ENCODE results near the gene ARPC5. TPM values are rescaled to one million over a fixed set of nuclear protein-coding genes. Genes with fewer than 3 reads are reported as not detected.

ARPC5 gene
- total RNA-seq, 4 donors from 2014 or later: 33.0 to 73.5 (median 68.2) TPM

DNA sequence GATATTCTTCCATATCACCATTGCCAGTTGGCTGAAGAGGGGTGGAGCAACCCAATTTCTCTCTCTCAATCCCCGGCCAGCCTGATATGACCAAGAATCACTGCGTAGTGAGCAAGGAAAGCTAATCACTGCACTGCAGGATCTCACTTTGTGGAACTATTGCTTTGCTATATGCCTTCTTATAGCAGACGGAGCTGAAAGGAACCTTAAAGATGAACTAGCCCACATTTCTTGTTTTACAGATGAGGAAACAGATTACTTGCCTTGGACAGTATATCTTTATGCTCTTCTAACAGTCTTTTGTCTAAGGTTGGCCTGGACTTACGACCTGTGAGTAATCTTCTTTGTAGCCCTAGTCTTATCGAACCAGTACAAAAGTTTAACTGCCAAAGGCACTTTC, 9.9 kb upstream of the ARPC5 start:
- intact Hi-C loops (cut with DNase I; ENCODE audit: low total_unique reads): no loop called here
- 91 to 93% methylated on average over 5 of the region's 5 CpGs for WGBS, 2 donors
- TF ChIP-seq CTCF (IDR thresholded peaks at IDR 0.05) (no peak), POLR2A (IDR thresholded peaks at IDR 0.05) (no peak)
- no peak overlapping the region for H3K4me3 ChIP-seq (ENCODE audit: low read depth, poor library complexity, severe bottlenecking)
- no peak for DNase-seq (ENCODE audit: low spot score in 2 of 2)

DNA sequence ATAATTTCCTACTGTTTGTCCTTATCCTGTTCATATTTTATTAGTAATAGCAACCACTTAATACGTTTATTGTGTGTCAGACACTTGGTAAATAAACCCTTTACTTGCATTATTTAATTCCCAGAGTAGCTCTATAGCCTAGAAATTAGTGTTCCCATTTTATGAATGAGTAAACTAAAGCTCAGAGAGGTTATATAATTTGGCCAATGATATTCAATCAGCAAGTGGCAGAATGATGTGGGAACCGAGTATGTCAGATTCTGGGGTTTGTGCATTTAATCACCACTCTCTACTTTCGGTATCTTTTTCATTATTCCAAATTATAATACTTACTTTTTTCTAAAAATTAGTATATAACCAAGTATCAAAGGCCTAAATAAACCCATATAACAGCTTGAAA, 6.6 kb upstream of the ARPC5 start:
- H3K4me3 ChIP-seq (ENCODE audit: low read depth, poor library complexity, severe bottlenecking): no peak overlapping the region
- DNase-seq (ENCODE audit: low spot score in 2 of 2): no peak
- TF ChIP-seq POLR2A (IDR thresholded peaks at IDR 0.05) (no peak), CTCF (IDR thresholded peaks at IDR 0.05) (no peak)
- WGBS, 2 donors: 89 to 92% methylated on average over 3 of the region's 3 CpGs
- intact Hi-C loops (cut with DNase I; ENCODE audit: low total_unique reads): no loop called here

DNA sequence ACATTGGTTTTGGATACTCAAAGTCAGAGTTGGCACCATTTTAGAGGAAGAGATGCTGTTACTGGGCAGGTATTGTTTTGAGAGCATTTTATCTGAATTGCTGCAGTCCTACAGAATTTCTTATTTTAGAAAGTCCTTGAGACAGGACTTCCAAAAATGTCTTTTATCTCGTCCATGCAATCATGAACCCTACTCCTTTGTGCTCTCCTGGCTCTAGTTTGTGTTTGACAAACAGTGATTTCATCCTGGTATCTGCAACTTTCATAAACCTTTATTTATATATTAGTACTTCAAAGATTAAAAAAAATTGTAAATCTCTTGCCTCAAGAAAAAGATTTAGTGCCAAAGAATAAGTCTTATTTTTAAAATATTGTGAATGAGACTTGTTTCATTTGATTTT, 4.6 kb upstream of the ARPC5 start:
- TF ChIP-seq CTCF (IDR thresholded peaks at IDR 0.05) (no peak), POLR2A (IDR thresholded peaks at IDR 0.05) (no peak)
- H3K4me3 ChIP-seq (ENCODE audit: low read depth, poor library complexity, severe bottlenecking): no peak overlapping the region
- intact Hi-C loops (cut with DNase I; ENCODE audit: low total_unique reads): no loop called here
- DNase-seq (ENCODE audit: low spot score in 2 of 2): no peak
- 50 to 53% methylated on average over 1 of the region's 1 CpG for WGBS, 2 donors

GRCh38 chr1:183638649-183639387, 3.2 kb upstream of the ARPC5 start:
- WGBS, 2 donors: 87 to 89% methylated on average over 7 of the region's 7 CpGs
- TF ChIP-seq POLR2A (IDR thresholded peaks at IDR 0.05) (no peak), CTCF (IDR thresholded peaks at IDR 0.05) (no peak)
- DNase-seq (ENCODE audit: low spot score in 2 of 2): no peak
- H3K4me3 ChIP-seq (ENCODE audit: low read depth, poor library complexity, severe bottlenecking): no peak overlapping the region
- intact Hi-C loops (cut with DNase I; ENCODE audit: low total_unique reads): no loop called here

DNA sequence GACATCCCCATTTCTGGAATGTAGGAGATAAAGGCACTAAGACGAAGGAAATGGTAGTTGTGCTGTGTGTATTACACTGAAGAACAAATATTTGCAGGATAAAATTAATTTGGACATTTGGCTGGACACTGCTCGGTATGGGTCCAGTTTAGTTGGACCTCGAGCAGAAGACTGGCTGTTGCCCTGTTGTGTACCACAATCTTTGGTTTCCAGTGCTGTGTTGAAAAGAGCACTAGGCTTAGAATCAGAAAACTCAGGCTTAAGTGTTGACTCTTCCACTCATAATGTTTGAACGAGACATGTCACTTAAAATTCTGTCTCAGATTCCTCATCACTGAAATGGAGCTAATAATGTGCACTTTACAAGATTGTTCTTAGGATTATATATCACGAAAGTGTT, 1.2 kb upstream of the ARPC5 start:
- TF ChIP-seq CTCF (IDR thresholded peaks at IDR 0.05): no peak
- TF ChIP-seq POLR2A (IDR thresholded peaks at IDR 0.05): no peak
- 53 to 58% methylated on average over 5 of the region's 5 CpGs for WGBS, 2 donors
- no peak overlapping the region for H3K4me3 ChIP-seq (ENCODE audit: low read depth, poor library complexity, severe bottlenecking)
- intact Hi-C loops (cut with DNase I; ENCODE audit: low total_unique reads): no loop called here
- DNase-seq (ENCODE audit: low spot score in 2 of 2): no peak

GRCh38 chr1:183636334-183636682, 725 bp upstream of the ARPC5 start:
- intact Hi-C loops (cut with DNase I; ENCODE audit: low total_unique reads): no loop called here
- peak overlapping the region; percentile 90 for H3K4me3 ChIP-seq (ENCODE audit: low read depth, poor library complexity, severe bottlenecking)
- DNase-seq (ENCODE audit: low spot score in 2 of 2): no peak
- TF ChIP-seq POLR2A (IDR thresholded peaks at IDR 0.05) (no peak), CTCF (IDR thresholded peaks at IDR 0.05) (no peak)
- WGBS, 2 donors: 4 to 5% methylated on average over 15 of the region's 15 CpGs
